Prostate gland (tissue), 2 donors: ENCODE data around the gene ELOVL5. TPM values are rescaled to one million over a fixed set of nuclear protein-coding genes. Genes with fewer than 3 reads are reported as not detected.

Experiments used
- DNase-seq: peaks from one replicate; pipeline ENCODE4 v3.0.0-alpha.2; 2019; ENCODE audit warnings: low spot score
- H3K27ac ChIP-seq, 2 donors: fragments of 200-600 bp; sonication (generic); 2 replicates each; pipeline ENCODE4 v1.5.1; 2017 to 2019
- H3K27me3 ChIP-seq: fragments of 200-600 bp; sonication (generic); replicated peaks from 2 replicates; pipeline ENCODE4 v1.5.1; 2019; ENCODE audit not compliant: insufficient read depth
- H3K36me3 ChIP-seq, 2 donors: fragments of 200-600 bp; sonication (generic); 1 replicate in 1 of 2; 2 replicates in 1 of 2; pipeline versions ENCODE4 v1.5.1 to v1.8.1; 2017 to 2019
- H3K4me1 ChIP-seq: fragments of 200-600 bp; sonication (generic); replicated peaks from 2 replicates; pipeline ENCODE4 v1.5.1; 2019
- H3K4me3 ChIP-seq, 2 donors: fragments of 200-600 bp; sonication (generic); 2 replicates each; pipeline ENCODE4 v1.5.1; 2017 to 2019
- H3K9me3 ChIP-seq: fragments of 200-600 bp; sonication (generic); 2 replicates; pipeline ENCODE4 v1.5.1; 2017
- CTCF ChIP-seq, 4 experiments: fragments of 200-600 bp in 2 of 4; fragments of 450-650 bp in 2 of 4; sonication (generic) in 2 of 4; IDR thresholded peaks; 1 replicate in 3 of 4; 2 replicates in 1 of 4; pipeline ENCODE4 v1.5.1; 2016 to 2019; ENCODE audit warnings: antibody characterized with exemption in 4 of 4, mild to moderate bottlenecking in 2 of 4, moderate library complexity in 2 of 4
- POLR2A ChIP-seq: fragments of 450-650 bp; IDR thresholded peaks from one replicate; pipeline ENCODE4 v1.6.1; 2016; ENCODE audit warnings: antibody characterized with exemption, mild to moderate bottlenecking
- POLR2AphosphoS5 ChIP-seq: sonication (generic); formaldehyde crosslinking; IDR thresholded peaks from one replicate; pipeline ENCODE4 v1.6.1; 2017; ENCODE audit warnings: antibody characterized with exemption
- WGBS: methylation state at CpG from one replicate; pipeline ENCODE4 v1.1.5; 2018; 5-methylcytosine and 5-hydroxymethylcytosine counted together
- intact Hi-C: fragments of 100-400 bp; cut with DNase I; formaldehyde crosslinking; loops from one replicate; pipeline ENCODE4 v1.14.2; 2022
- total RNA-seq, 2 donors: library from RNA; depleted of rRNA; stranded (reverse); fragments of >200 nt; gene quantifications; one replicate each; pipeline ENCODE4 v1.1.0, GENCODE V29; 2016

ELOVL5 gene
- total RNA-seq, 2 donors from 2014 or later: 193 to 353 TPM

DNA sequence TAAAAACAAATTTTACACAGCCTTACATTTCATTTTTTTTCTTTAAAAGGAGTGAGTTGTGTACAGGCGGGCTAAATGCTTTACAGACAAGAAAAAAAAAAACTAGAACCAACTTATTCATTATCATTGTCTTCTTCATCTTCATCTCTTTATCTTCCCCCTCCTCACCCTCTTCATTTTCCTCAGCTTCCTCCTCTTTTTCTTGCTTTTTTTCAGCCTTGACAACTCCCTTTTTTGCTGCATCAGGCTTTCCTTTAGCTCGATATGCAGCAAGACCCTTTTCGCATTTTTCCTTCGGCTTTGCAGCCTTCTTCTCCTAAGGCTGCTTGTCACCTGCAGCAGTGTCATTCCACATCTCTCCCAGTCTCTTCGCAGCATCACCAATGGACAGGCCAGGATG lies 113.2 kb downstream of the ELOVL5 start:
- intact Hi-C loops: no loop called here
- 88% methylated on average over 5 of the region's 5 CpGs for WGBS
- H3K36me3 ChIP-seq: no peaks in the 10 kb centered on the region
- TF ChIP-seq POLR2A (no peak), POLR2AphosphoS5 (no peak), CTCF (IDR thresholded peaks at IDR 0.05) (no peak)
- no peaks in the 10 kb centered on the region for H3K4me1 ChIP-seq
- no peaks in the 10 kb centered on the region for H3K9me3 ChIP-seq
- H3K27me3 ChIP-seq: no peaks in the 10 kb centered on the region
- DNase-seq: no peak
- no peak overlapping the region for H3K4me3 ChIP-seq
- H3K27ac ChIP-seq: no peak overlapping the region

DNA sequence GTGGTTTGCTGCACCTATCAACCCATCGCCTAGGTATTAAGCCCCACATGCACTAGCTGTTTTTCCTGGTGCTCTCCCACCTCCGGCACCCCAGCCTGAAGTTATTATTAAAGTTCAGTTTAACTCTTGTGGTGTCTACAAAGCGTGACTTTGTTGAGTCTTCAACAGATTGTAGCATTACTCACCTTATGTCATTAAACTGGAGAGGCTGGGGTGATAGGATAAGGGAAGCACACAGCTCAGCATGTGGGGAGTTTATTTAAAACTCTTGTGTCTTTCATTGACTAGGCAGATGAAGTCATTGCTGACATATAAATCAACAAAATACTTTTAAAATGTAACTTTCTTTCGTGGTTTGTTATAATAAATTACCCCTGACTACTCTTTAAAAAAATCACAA lies 115.4 kb downstream of the ELOVL5 start:
- TF ChIP-seq POLR2AphosphoS5: no peak
- TF ChIP-seq POLR2A: no peak
- no peak for TF ChIP-seq CTCF (IDR thresholded peaks at IDR 0.05)
- 87% methylated on average over 4 of the region's 4 CpGs for WGBS
- DNase-seq: no peak
- Histone ChIP-seq H3K36me3 (no peaks in the 10 kb centered on the region), H3K4me3 (no peak overlapping the region), H3K9me3 (no peaks in the 10 kb centered on the region), H3K27me3 (no peaks in the 10 kb centered on the region), H3K4me1 (no peaks in the 10 kb centered on the region), H3K27ac (no peak overlapping the region)
- intact Hi-C loops: no loop called here

GRCh38 chr6:53230775-53231467 lies 117.8 kb downstream of the ELOVL5 start:
- intact Hi-C loops: no loop called here
- no peak overlapping the region for H3K4me3 ChIP-seq
- no peak for DNase-seq
- no peaks in the 10 kb centered on the region for H3K4me1 ChIP-seq
- TF ChIP-seq CTCF (IDR thresholded peaks at IDR 0.05) (no peak), POLR2A (no peak), POLR2AphosphoS5 (no peak)
- no peaks in the 10 kb centered on the region for H3K9me3 ChIP-seq
- H3K27ac ChIP-seq: no peak overlapping the region
- 87% methylated on average over 10 of the region's 10 CpGs for WGBS
- H3K36me3 ChIP-seq: no peaks in the 10 kb centered on the region
- no peaks in the 10 kb centered on the region for H3K27me3 ChIP-seq

DNA sequence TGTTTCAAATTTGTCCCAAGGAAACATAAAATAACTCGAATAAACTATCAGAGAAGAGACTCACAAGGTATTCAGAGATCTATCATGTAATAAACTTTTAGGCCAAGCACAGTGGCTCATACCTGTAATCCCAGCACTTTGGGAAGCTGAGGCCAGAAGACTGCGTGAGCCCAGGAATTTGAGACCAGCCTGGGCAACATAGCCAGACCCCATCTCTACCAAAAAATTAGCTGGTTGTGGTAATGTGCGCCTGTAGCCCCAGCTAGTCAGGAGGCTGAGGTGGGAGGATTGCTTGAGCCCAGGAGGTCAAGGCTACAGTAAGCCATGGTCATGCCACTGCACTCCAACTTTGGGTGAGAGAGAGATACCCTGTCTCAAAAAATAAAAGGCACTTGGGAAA lies 120.9 kb downstream of the ELOVL5 start:
- H3K9me3 ChIP-seq: no peaks in the 10 kb centered on the region
- DNase-seq: no peak
- TF ChIP-seq POLR2AphosphoS5 (no peak), CTCF (IDR thresholded peaks at IDR 0.05) (no peak), POLR2A (no peak)
- intact Hi-C loops: no loop called here
- no peak overlapping the region for H3K27ac ChIP-seq
- no peaks in the 10 kb centered on the region for H3K36me3 ChIP-seq
- H3K4me3 ChIP-seq: no peak overlapping the region
- 94% methylated on average over 3 of the region's 3 CpGs for WGBS
- no peaks in the 10 kb centered on the region for H3K27me3 ChIP-seq
- H3K4me1 ChIP-seq: no peaks in the 10 kb centered on the region

DNA sequence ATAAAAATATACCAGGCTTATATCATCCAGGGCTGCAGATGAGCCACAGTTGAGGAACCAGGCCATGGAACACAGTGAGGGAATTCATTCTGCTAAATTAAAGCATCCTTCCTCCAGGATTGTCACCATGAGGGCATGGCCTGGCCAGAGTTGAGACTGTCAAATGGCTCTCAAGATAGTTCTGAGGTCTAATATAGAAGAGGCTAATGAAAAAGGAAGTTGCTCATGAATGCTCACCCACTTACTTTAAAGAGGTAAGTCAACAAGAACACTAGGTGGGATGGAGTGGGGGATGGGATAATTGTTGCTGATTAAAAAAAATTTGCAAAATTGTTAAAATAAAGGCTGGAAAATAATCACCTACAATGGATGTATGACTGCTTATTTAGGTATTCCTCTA lies 128.1 kb downstream of the ELOVL5 start:
- no peaks in the 10 kb centered on the region for H3K36me3 ChIP-seq
- H3K4me3 ChIP-seq: no peak overlapping the region
- DNase-seq: no peak
- H3K9me3 ChIP-seq: no peaks in the 10 kb centered on the region
- no peaks in the 10 kb centered on the region for H3K27me3 ChIP-seq
- H3K27ac ChIP-seq: no peak overlapping the region
- H3K4me1 ChIP-seq: no peaks in the 10 kb centered on the region
- intact Hi-C loops: no loop called here
- TF ChIP-seq CTCF (IDR thresholded peaks at IDR 0.05): no peak
- TF ChIP-seq POLR2AphosphoS5: no peak
- no peak for TF ChIP-seq POLR2A
